IPS DF 6.9 (cell line): ENCODE data around the gene DEPP1.

Source experiments
- DNase-seq: peaks from one replicate; pipeline ENCODE4 v3.0.0-alpha.2; 2013; ENCODE audit warnings: low read depth, low spot score
- H3K27ac ChIP-seq: one replicate; pipeline ENCODE4 v1.5.1; 2013; ENCODE audit warnings: low read length, control low read depth
- H3K27me3 ChIP-seq: 2 replicates; pipeline ENCODE4 v1.6.1; 2013; ENCODE audit warnings: mild to moderate bottlenecking, low read length; ENCODE audit not compliant: control insufficient read depth, insufficient read depth
- H3K36me3 ChIP-seq: 2 replicates; pipeline ENCODE4 v1.6.1; 2013; ENCODE audit warnings: low read length; ENCODE audit not compliant: control insufficient read depth, insufficient read depth
- H3K4me1 ChIP-seq: 2 replicates; pipeline ENCODE4 v1.6.1; 2013; ENCODE audit warnings: low read length; ENCODE audit not compliant: control insufficient read depth, insufficient read depth
- H3K4me3 ChIP-seq: 2 replicates; pipeline ENCODE4 v1.5.1; 2013; ENCODE audit warnings: mild to moderate bottlenecking, low read length
- H3K9me3 ChIP-seq: 2 replicates; pipeline ENCODE4 v1.6.1; 2013; ENCODE audit warnings: low read length, inconsistent platforms; ENCODE audit not compliant: control insufficient read depth, insufficient read depth
- WGBS: extraction: QIAGEN DNeasy Blood & Tissue Kit; methylation state at CpG from one replicate; pipeline ENCODE4 v1.1.7; 2013; ENCODE audit warnings: mixed read lengths, missing lambda C conversion rate; ENCODE audit not compliant: insufficient read length, insufficient coverage; 5-methylcytosine and 5-hydroxymethylcytosine counted together

DEPP1 gene

GRCh38 chr10:44993226-44993921, 14.8 kb upstream of the DEPP1 start:
- H3K27ac ChIP-seq = no peak overlapping the region
- no peak overlapping the region for H3K4me3 ChIP-seq
- no CpG with 5 or more reads among the region's 14 CpGs for WGBS
- no peaks in the 10 kb centered on the region for H3K9me3 ChIP-seq
- no peaks in the 10 kb centered on the region for H3K36me3 ChIP-seq
- peaks cover 8% of the 10 kb centered on the region for H3K4me1 ChIP-seq
- no peak for DNase-seq
- H3K27me3 ChIP-seq = no peaks in the 10 kb centered on the region

GRCh38 chr10:44992732-44993225, 14.2 kb upstream of the DEPP1 start:
- Histone ChIP-seq H3K27me3 (no peaks in the 10 kb centered on the region), H3K4me3 (no peak overlapping the region), H3K36me3 (no peaks in the 10 kb centered on the region), H3K9me3 (no peaks in the 10 kb centered on the region), H3K4me1 (peaks cover 8% of the 10 kb centered on the region), H3K27ac (no peak overlapping the region)
- no peak for DNase-seq
- WGBS = no CpG with 5 or more reads among the region's 8 CpGs

GRCh38 chr10:44992070-44992731, 13.6 kb upstream of the DEPP1 start:
- WGBS = no CpG with 5 or more reads among the region's 11 CpGs
- H3K4me1 ChIP-seq = peaks cover 8% of the 10 kb centered on the region
- H3K27ac ChIP-seq = no peak overlapping the region
- no peak for DNase-seq
- no peak overlapping the region for H3K4me3 ChIP-seq
- no peaks in the 10 kb centered on the region for H3K9me3 ChIP-seq
- no peaks in the 10 kb centered on the region for H3K36me3 ChIP-seq
- H3K27me3 ChIP-seq = no peaks in the 10 kb centered on the region

GRCh38 chr10:44991571-44991970, 13.0 kb upstream of the DEPP1 start:
- no peaks in the 10 kb centered on the region for H3K9me3 ChIP-seq
- no peak overlapping the region for H3K27ac ChIP-seq
- no CpG with 5 or more reads among the region's 5 CpGs for WGBS
- peaks cover 8% of the 10 kb centered on the region for H3K4me1 ChIP-seq
- DNase-seq = no peak
- no peaks in the 10 kb centered on the region for H3K36me3 ChIP-seq
- no peak overlapping the region for H3K4me3 ChIP-seq
- H3K27me3 ChIP-seq = no peaks in the 10 kb centered on the region

- no CpG with 5 or more reads among the region's 7 CpGs for WGBS
- peaks cover 8% of the 10 kb centered on the region for H3K4me1 ChIP-seq
- no peak overlapping the region for H3K4me3 ChIP-seq
- H3K36me3 ChIP-seq = no peaks in the 10 kb centered on the region
- H3K27ac ChIP-seq = no peak overlapping the region
- no peak for DNase-seq
- no peaks in the 10 kb centered on the region for H3K27me3 ChIP-seq
- no peaks in the 10 kb centered on the region for H3K9me3 ChIP-seq
Measured at GRCh38 chr10:44990965-44991364, 12.4 kb upstream of the DEPP1 start.

GRCh38 chr10:44990302-44990655, 11.7 kb upstream of the DEPP1 start:
- no CpG with 5 or more reads among the region's 8 CpGs for WGBS

GRCh38 chr10:44989597-44990301, 11.1 kb upstream of the DEPP1 start:
- no peak overlapping the region for H3K27ac ChIP-seq

More at GRCh38 chr10:44990302-44990655, 11.7 kb upstream of the DEPP1 start:
- Histone ChIP-seq H3K4me1 (peaks cover 8% of the 10 kb centered on the region), H3K4me3 (no peak overlapping the region), H3K36me3 (no peaks in the 10 kb centered on the region), H3K9me3 (no peaks in the 10 kb centered on the region), H3K27ac (no peak overlapping the region), H3K27me3 (no peaks in the 10 kb centered on the region)
- DNase-seq = no peak

GRCh38 chr10:44988957-44989585, 10.5 kb upstream of the DEPP1 start:
- Histone ChIP-seq H3K4me3 (no peak overlapping the region), H3K4me1 (peaks cover 7% of the 10 kb centered on the region), H3K9me3 (no peaks in the 10 kb centered on the region), H3K36me3 (no peaks in the 10 kb centered on the region), H3K27me3 (no peaks in the 10 kb centered on the region), H3K27ac (no peak overlapping the region)
- no CpG with 5 or more reads among the region's 10 CpGs for WGBS
- no peak for DNase-seq

More at GRCh38 chr10:44989597-44990301, 11.1 kb upstream of the DEPP1 start:
- H3K36me3 ChIP-seq = no peaks in the 10 kb centered on the region
- no CpG with 5 or more reads among the region's 14 CpGs for WGBS
- DNase-seq = no peak
- no peaks in the 10 kb centered on the region for H3K27me3 ChIP-seq
- H3K9me3 ChIP-seq = no peaks in the 10 kb centered on the region
- H3K4me1 ChIP-seq = peaks cover 8% of the 10 kb centered on the region
- H3K4me3 ChIP-seq = no peak overlapping the region

- no CpG with 5 or more reads among the region's 3 CpGs for WGBS
- Histone ChIP-seq H3K27ac (no peak overlapping the region), H3K4me3 (no peak overlapping the region), H3K4me1 (peaks cover 7% of the 10 kb centered on the region), H3K36me3 (no peaks in the 10 kb centered on the region), H3K27me3 (no peaks in the 10 kb centered on the region), H3K9me3 (no peaks in the 10 kb centered on the region)
- DNase-seq = no peak
Measured at GRCh38 chr10:44986670-44987069, 8.1 kb upstream of the DEPP1 start.

- no peaks in the 10 kb centered on the region for H3K9me3 ChIP-seq
- DNase-seq = no peak
- WGBS = no CpG with 5 or more reads among the region's 3 CpGs
- peaks cover 7% of the 10 kb centered on the region for H3K4me1 ChIP-seq
- no peaks in the 10 kb centered on the region for H3K27me3 ChIP-seq
- H3K27ac ChIP-seq = no peak overlapping the region
- H3K4me3 ChIP-seq = no peak overlapping the region
- H3K36me3 ChIP-seq = no peaks in the 10 kb centered on the region
Measured at GRCh38 chr10:44986179-44986578, 7.6 kb upstream of the DEPP1 start.
